GM18867 (cell line): ENCODE measurements around the gene OR52E2.
"Not testable (repeated sequence)": the region's sequence is repeated elsewhere in the genome, so short reads cannot be mapped to it uniquely, and the experiment has no call there.

Source experiments
- ATAC-seq: cut with Tn5 transposase; IDR thresholded peaks from one replicate; pipeline ENCODE4 v1.9.1; 2021; ENCODE audit warnings: mild to moderate bottlenecking, moderate library complexity; ENCODE audit not compliant: unreplicated experiment

The OR52E2 gene

GRCh38 chr11:5059391-5059790 lies at the start of gene OR52E2:
TSS of gene OR52E2 (minus strand) at chr11:5059627. CDS start at chr11:5059627, 0 bp downstream.
- ATAC-seq, result no peak

- ATAC-seq, result no peak
Measured at GRCh38 chr11:5107285-5107684, 47.9 kb upstream of the OR52E2 start.

DNA sequence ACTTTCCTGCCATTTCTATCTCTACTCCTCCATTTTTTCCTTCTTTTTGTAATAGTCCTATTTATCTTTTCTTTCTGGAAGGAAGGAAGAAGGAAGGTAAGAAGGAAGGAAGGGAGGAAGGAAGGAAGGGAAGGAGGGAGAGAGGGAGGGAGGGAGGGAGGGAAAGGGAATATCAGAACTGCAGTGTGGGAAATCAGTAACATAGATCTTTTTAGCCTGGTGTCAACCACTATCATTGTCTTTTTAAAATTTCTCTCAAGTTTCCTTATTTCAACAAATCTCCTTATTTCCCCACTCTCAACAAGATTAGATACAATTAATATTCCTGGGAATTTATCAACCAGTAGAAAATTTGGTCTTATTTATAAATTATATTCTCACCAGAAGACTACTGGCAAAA lies 43.6 kb upstream of the OR52E2 start:
- no peak for ATAC-seq

- ATAC-seq, result no peak
Measured at GRCh38 chr11:5102246-5102645, 42.8 kb upstream of the OR52E2 start.

DNA sequence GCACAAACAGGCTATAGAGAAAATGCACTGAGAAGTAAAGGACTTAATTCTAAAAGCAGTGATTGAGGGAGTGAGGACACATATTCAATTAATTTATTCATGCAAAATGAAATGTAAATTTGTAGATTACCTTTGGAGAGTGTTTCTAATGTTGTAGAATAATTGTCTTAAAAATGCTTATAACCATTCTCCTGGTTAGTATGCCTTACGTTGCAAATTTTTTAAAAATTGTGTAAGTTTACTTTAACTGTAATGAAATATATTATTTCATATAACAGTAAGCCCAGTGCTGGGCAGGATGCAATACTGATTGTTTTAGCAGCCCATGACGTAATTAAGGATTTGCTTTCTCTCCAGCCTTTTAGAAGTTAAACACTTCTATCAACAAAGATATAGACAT lies 36.6 kb upstream of the OR52E2 start:
- ATAC-seq, result no peak

GRCh38 chr11:5092821-5093585 lies 33.6 kb upstream of the OR52E2 start:
- ATAC-seq, result no peak

- ATAC-seq, result no peak
Measured at GRCh38 chr11:5090668-5091067, 31.2 kb upstream of the OR52E2 start.

DNA sequence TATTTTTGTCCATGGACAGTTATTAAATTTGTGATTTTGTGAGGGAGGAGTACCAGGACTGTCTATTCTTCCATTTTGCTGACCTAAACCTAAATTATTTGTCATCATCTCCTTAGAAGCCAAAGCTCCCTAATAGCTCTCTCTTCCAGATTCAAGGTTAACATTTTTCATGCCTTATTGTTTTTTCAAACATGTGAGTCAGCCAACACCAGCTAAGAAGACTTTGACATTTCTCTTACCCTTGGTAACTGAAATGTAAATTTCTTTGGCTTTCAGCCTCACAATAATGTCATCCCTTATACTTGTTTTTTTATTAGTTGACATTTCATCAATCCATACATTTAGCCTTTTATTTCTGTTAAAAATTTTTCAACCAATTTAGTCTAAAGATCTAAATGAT lies 29.1 kb upstream of the OR52E2 start:
- ATAC-seq, result no peak

- ATAC-seq, result no peak
Measured at GRCh38 chr11:5083602-5084001, 24.2 kb upstream of the OR52E2 start.

- ATAC-seq, result no peak
Measured at GRCh38 chr11:5081405-5081804, 22.0 kb upstream of the OR52E2 start.

DNA sequence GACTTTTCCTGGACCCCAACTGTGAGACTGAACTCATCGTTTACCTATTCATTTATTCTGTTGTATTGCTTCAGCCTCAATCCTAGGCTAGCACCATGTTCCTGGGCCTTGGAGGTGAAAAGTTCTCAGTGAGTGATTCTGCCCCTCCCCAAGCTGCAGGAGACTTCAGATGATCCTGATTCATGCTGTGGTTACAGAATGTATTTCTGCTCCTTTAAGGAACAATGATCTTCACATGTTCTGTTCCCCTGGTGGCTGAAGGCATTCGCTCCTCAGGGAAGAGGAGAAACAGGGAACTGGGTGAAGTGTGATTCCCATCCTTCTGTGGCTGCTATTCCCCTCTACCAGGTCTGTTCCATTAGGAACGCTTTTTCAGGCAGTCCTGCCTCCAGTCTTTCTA lies 12.4 kb upstream of the OR52E2 start:
- ATAC-seq, result no peak

DNA sequence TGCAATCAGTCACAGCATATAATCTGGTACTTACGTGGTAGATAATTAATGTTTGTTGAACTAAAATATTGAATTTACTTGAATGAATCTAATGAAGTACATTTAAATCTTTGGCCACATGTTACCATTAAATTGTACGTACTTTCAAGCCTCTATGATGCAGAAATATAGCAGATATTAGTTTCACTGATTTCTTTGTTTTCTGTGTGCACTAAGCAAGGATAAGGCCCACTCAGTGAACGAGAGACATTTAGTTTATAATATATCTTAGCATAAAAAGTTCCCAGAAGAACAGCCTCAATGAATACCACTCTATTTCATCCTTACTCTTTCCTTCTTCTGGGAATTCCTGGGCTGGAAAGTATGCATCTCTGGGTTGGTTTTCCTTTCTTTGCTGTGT lies 9.8 kb upstream of the OR52E2 start, which contains the start of gene OR52E1:
Gene OR52E1, plus strand, starts transcription at position 301 of the 400 bp plus-strand sequence.
- no peak for ATAC-seq

DNA sequence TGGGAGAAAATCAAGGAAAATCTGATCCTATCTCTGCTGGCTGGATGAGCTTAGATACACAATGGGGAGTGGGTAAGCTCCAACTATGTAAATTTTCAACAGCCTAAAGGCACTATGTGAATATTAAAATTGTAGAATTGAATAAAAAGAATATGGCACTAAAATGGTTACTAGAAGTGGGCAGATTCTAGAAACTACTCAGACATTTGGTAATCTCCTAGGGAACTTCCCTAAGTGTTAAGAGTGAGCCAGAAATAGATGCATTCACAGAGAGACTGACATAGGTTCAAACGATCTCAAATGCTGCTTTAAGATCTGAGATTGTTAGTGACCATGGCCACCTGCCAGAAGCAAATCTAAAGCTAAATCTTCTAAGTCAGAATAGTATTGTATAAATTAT lies 5.6 kb upstream of the OR52E2 start:
- ATAC-seq, result no peak

GRCh38 chr11:5058679-5059078 lies 748 bp downstream of the OR52E2 start:
- not testable (repeated sequence) for ATAC-seq

GRCh38 chr11:5046754-5047330 lies 12.6 kb downstream of the OR52E2 start:
- ATAC-seq, result no peak

GRCh38 chr11:5046226-5046625 lies 13.2 kb downstream of the OR52E2 start, which contains the start of gene OR52J3:
TSS of gene OR52J3 (plus strand) at chr11:5046526. CDS start at chr11:5046526, 0 bp downstream.
- no peak for ATAC-seq

DNA sequence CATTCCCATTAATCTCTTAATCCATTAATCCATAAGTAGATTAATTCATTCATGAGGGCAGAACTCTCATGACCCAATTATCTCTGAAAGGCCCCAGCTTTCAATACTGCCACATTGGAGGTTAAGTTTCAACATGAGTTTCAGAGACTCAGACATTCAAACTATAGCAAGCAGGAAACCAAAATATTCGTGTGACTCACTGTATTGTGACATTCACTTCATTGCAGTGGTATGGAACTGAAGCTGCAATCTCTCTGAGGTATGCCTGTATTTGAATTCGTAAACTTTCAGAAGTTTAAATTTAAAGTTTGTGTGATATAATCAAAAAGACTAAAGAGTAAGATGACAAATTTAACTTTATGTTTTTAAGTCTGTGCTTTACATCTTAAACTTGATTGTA lies 16.0 kb downstream of the OR52E2 start:
- ATAC-seq, result no peak

- ATAC-seq, result no peak
Measured at GRCh38 chr11:5042091-5042490, 17.3 kb downstream of the OR52E2 start.

- no peak for ATAC-seq
Measured at GRCh38 chr11:5040876-5041275, 18.6 kb downstream of the OR52E2 start.

GRCh38 chr11:5038341-5038740 lies 21.1 kb downstream of the OR52E2 start:
- no peak for ATAC-seq

DNA sequence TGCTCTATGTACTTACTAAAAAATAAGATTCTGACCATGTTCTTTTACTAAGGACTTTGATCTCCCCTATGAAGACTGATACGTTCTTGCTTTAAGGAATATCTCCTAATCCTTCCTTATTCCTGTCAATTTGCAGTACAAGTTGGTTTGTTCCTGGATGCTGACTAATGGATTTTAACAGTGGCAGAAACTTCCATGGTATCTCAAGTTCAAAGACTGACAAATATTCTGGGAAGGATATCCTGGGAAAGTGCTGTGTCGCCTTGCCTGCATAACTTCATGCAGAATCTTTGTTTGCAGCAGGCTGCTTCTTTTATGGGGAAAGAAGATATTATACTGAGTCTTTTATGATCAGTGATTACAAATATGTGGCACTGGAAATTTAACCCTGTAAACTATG lies 21.5 kb downstream of the OR52E2 start:
- ATAC-seq, result no peak

DNA sequence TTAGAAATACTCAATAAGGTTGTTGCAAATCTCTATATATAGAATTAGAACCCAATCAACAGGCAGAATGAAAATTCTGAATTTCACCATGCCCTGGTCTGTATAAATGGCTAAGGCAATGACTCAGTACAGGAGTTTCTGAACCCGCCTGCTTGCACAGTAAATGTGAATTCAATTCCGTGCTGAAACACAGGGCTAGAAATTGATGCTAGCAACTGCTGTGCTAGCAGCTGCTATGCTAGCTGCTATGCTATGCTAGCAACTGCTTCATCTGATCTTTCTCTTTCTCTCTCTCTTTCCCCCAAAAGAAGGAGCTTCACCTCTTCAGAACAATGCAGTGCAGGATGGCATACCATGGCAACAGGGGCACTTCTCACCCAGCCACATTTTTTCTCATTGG lies 22.8 kb downstream of the OR52E2 start:
- ATAC-seq, result no peak

- no peak for ATAC-seq
Measured at GRCh38 chr11:5021996-5022395, 37.4 kb downstream of the OR52E2 start.
